ENCODE data around the gene FMNL2. TPM values are rescaled to one million over a fixed set of nuclear protein-coding genes. Genes with fewer than 3 reads are reported as not detected.

FMNL2 gene
- total and polyA plus RNA-seq, 2 experiments from 2014 or later: 16.5 to 45.4 TPM

DNA sequence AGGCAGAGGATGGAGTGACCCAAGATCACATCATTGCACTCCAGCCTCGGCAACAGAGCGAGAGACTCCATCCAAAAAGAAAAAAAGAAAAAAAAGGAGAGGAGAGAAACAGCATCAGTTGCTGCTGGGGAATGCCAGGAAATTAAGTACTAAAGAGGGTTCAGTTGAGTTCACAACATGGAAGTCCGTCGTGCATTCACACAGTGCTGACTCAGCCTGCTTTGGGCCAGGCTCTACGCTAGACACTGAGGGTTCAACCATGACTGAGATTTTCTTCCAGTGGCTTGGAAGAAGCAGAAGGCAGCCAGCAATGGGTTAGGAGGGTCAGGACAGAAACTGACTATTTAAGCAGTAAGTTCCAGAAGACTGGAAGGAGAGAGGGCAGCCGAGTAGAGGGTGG is 108.8 kb downstream of the FMNL2 start:
- Histone ChIP-seq H3K4me3 (no peak overlapping the region), H3K36me3 (ENCODE audit: insufficient read depth) (no peaks in the 10 kb centered on the region), H3K27ac (ENCODE audit: low read depth) (no peak overlapping the region), H3K27me3 (ENCODE audit: insufficient read depth) (no peaks in the 10 kb centered on the region), H2AFZ (no peak overlapping the region), H3K4me1 (ENCODE audit: insufficient read depth) (peaks cover 46% of the 10 kb centered on the region), H4K20me1 (replicated peaks; ENCODE audit: insufficient read depth) (peaks cover 4% of the 10 kb centered on the region; the same call in 1 of the 2 replicates), H3K79me2 (replicated peaks; ENCODE audit: insufficient read depth) (peaks cover 98% of the 10 kb centered on the region), H3F3A (replicated peaks; ENCODE audit: low read depth) (no peaks in the 10 kb centered on the region), H3K4me2 (no peak overlapping the region), H3K9me2 (ENCODE audit: insufficient read depth) (0 out of 2 replicates have a peak, but pooled peaks cover 4% of the 10 kb centered on the region)
- DNase-seq (ENCODE audit: low spot score) (no peak), ATAC-seq (no peak)
- Mint-ChIP-seq H3K27ac (peak overlapping the region; percentile 71; the same call in 1 of the 2 replicates), H3K36me3 (ENCODE audit: low read depth) (no peaks in the 10 kb centered on the region; the same call in 2 of the 3 replicates), H3K4me3 (no peak overlapping the region), H3K4me1 (peaks cover 70% of the 10 kb centered on the region), H3K9me3 (no peaks in the 10 kb centered on the region; the same call in 2 of the 3 replicates), H3K27me3 (ENCODE audit: insufficient read depth, low read depth, poor library complexity) (peaks cover 5% of the 10 kb centered on the region)
- TF ChIP-seq CREB1 (CRISPR knock-in tag; IDR thresholded peaks at IDR 0.05; ENCODE audit: low read depth) (no peak), EZH2 (IDR thresholded peaks at IDR 0.05; ENCODE audit: low read depth, unreplicated experiment) (no peak), NANOG (IDR thresholded peaks at IDR 0.05; ENCODE audit: borderline replicate concordance) (no peak), ZNF331 (CRISPR knock-in tag; IDR thresholded peaks at IDR 0.05; ENCODE audit: low read depth) (no peak), STAT1 (IDR thresholded peaks at IDR 0.05; ENCODE audit: unreplicated experiment) (no peak), JUNB (IDR thresholded peaks at IDR 0.05; ENCODE audit: unreplicated experiment) (no peak), EZH2phosphoT487 (IDR thresholded peaks at IDR 0.05; ENCODE audit: unreplicated experiment) (no peak), POLR2AphosphoS5 (IDR thresholded peaks at IDR 0.05; ENCODE audit: low read depth) (no peak), ZNF114 (CRISPR knock-in tag; IDR thresholded peaks at IDR 0.05) (no peak)
- TF ChIP-seq, protein P1, sequence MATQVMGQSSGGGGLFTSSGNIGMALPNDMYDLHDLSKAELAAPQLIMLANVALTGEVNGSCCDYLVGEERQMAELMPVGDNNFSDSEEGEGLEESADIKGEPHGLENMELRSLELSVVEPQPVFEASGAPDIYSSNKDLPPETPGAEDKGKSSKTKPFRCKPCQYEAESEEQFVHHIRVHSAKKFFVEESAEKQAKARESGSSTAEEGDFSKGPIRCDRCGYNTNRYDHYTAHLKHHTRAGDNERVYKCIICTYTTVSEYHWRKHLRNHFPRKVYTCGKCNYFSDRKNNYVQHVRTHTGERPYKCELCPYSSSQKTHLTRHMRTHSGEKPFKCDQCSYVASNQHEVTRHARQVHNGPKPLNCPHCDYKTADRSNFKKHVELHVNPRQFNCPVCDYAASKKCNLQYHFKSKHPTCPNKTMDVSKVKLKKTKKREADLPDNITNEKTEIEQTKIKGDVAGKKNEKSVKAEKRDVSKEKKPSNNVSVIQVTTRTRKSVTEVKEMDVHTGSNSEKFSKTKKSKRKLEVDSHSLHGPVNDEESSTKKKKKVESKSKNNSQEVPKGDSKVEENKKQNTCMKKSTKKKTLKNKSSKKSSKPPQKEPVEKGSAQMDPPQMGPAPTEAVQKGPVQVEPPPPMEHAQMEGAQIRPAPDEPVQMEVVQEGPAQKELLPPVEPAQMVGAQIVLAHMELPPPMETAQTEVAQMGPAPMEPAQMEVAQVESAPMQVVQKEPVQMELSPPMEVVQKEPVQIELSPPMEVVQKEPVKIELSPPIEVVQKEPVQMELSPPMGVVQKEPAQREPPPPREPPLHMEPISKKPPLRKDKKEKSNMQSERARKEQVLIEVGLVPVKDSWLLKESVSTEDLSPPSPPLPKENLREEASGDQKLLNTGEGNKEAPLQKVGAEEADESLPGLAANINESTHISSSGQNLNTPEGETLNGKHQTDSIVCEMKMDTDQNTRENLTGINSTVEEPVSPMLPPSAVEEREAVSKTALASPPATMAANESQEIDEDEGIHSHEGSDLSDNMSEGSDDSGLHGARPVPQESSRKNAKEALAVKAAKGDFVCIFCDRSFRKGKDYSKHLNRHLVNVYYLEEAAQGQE (IDR thresholded peaks at IDR 0.05; ENCODE audit: unreplicated experiment): no peak
- TF ChIP-seq, protein P2, sequence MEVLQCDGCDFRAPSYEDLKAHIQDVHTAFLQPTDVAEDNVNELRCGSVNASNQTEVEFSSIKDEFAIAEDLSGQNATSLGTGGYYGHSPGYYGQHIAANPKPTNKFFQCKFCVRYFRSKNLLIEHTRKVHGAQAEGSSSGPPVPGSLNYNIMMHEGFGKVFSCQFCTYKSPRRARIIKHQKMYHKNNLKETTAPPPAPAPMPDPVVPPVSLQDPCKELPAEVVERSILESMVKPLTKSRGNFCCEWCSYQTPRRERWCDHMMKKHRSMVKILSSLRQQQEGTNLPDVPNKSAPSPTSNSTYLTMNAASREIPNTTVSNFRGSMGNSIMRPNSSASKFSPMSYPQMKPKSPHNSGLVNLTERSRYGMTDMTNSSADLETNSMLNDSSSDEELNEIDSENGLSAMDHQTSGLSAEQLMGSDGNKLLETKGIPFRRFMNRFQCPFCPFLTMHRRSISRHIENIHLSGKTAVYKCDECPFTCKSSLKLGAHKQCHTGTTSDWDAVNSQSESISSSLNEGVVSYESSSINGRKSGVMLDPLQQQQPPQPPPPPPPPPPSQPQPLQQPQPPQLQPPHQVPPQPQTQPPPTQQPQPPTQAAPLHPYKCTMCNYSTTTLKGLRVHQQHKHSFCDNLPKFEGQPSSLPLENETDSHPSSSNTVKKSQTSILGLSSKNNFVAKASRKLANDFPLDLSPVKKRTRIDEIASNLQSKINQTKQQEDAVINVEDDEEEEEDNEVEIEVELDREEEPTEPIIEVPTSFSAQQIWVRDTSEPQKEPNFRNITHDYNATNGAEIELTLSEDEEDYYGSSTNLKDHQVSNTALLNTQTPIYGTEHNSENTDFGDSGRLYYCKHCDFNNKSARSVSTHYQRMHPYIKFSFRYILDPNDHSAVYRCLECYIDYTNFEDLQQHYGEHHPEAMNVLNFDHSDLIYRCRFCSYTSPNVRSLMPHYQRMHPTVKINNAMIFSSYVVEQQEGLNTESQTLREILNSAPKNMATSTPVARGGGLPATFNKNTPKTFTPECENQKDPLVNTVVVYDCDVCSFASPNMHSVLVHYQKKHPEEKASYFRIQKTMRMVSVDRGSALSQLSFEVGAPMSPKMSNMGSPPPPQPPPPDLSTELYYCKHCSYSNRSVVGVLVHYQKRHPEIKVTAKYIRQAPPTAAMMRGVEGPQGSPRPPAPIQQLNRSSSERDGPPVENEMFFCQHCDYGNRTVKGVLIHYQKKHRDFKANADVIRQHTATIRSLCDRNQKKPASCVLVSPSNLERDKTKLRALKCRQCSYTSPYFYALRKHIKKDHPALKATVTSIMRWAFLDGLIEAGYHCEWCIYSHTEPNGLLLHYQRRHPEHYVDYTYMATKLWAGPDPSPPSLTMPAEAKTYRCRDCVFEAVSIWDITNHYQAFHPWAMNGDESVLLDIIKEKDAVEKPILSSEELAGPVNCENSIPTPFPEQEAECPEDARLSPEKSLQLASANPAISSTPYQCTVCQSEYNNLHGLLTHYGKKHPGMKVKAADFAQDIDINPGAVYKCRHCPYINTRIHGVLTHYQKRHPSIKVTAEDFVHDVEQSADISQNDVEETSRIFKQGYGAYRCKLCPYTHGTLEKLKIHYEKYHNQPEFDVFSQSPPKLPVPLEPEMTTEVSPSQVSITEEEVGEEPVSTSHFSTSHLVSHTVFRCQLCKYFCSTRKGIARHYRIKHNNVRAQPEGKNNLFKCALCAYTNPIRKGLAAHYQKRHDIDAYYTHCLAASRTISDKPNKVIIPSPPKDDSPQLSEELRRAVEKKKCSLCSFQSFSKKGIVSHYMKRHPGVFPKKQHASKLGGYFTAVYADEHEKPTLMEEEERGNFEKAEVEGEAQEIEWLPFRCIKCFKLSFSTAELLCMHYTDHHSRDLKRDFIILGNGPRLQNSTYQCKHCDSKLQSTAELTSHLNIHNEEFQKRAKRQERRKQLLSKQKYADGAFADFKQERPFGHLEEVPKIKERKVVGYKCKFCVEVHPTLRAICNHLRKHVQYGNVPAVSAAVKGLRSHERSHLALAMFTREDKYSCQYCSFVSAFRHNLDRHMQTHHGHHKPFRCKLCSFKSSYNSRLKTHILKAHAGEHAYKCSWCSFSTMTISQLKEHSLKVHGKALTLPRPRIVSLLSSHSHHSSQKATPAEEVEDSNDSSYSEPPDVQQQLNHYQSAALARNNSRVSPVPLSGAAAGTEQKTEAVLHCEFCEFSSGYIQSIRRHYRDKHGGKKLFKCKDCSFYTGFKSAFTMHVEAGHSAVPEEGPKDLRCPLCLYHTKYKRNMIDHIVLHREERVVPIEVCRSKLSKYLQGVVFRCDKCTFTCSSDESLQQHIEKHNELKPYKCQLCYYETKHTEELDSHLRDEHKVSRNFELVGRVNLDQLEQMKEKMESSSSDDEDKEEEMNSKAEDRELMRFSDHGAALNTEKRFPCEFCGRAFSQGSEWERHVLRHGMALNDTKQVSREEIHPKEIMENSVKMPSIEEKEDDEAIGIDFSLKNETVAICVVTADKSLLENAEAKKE (CRISPR knock-in tag; IDR thresholded peaks at IDR 0.05): no peak
- TF ChIP-seq, protein P3, sequence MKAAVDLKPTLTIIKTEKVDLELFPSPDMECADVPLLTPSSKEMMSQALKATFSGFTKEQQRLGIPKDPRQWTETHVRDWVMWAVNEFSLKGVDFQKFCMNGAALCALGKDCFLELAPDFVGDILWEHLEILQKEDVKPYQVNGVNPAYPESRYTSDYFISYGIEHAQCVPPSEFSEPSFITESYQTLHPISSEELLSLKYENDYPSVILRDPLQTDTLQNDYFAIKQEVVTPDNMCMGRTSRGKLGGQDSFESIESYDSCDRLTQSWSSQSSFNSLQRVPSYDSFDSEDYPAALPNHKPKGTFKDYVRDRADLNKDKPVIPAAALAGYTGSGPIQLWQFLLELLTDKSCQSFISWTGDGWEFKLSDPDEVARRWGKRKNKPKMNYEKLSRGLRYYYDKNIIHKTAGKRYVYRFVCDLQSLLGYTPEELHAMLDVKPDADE (IDR thresholded peaks at IDR 0.05): no peak
- TF ChIP-seq, protein P4, sequence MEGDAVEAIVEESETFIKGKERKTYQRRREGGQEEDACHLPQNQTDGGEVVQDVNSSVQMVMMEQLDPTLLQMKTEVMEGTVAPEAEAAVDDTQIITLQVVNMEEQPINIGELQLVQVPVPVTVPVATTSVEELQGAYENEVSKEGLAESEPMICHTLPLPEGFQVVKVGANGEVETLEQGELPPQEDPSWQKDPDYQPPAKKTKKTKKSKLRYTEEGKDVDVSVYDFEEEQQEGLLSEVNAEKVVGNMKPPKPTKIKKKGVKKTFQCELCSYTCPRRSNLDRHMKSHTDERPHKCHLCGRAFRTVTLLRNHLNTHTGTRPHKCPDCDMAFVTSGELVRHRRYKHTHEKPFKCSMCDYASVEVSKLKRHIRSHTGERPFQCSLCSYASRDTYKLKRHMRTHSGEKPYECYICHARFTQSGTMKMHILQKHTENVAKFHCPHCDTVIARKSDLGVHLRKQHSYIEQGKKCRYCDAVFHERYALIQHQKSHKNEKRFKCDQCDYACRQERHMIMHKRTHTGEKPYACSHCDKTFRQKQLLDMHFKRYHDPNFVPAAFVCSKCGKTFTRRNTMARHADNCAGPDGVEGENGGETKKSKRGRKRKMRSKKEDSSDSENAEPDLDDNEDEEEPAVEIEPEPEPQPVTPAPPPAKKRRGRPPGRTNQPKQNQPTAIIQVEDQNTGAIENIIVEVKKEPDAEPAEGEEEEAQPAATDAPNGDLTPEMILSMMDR (conservative IDR thresholded peaks at IDR 0.05; ENCODE audit: low read depth in 2 of 2): no peak
